Measurements from ENCODE around the gene TMEM204.

Gene TMEM204

GRCh38 chr16:1494711-1495110, 38.8 kb upstream of the TMEM204 start:
- H3K27ac ChIP-seq, result no peak overlapping the region

GRCh38 chr16:1495211-1495888, 38.1 kb upstream of the TMEM204 start:
- no peak overlapping the region for H3K27ac ChIP-seq
- TF ChIP-seq ZFX (IDR thresholded peaks at IDR 0.05; ENCODE audit: borderline replicate concordance) (no peak), CTCF (IDR thresholded peaks at IDR 0.05) (no peak)

More at GRCh38 chr16:1494711-1495110, 38.8 kb upstream of the TMEM204 start:
- TF ChIP-seq ZFX (IDR thresholded peaks at IDR 0.05; ENCODE audit: borderline replicate concordance) (no peak), CTCF (IDR thresholded peaks at IDR 0.05) (no peak; the same call in 1 of the 2 replicates)

- no peak overlapping the region for H3K27ac ChIP-seq
Observed at GRCh38 chr16:1495889-1496262, 37.6 kb upstream of the TMEM204 start.

GRCh38 chr16:1496464-1496863, 37.0 kb upstream of the TMEM204 start:
- H3K27ac ChIP-seq, result no peak overlapping the region
- no peak for TF ChIP-seq ZFX (IDR thresholded peaks at IDR 0.05; ENCODE audit: borderline replicate concordance)
- TF ChIP-seq CTCF (IDR thresholded peaks at IDR 0.05), result no peak

More at GRCh38 chr16:1495889-1496262, 37.6 kb upstream of the TMEM204 start:
- TF ChIP-seq ZFX (IDR thresholded peaks at IDR 0.05; ENCODE audit: borderline replicate concordance) (no peak), CTCF (IDR thresholded peaks at IDR 0.05) (no peak)

- TF ChIP-seq ZFX (IDR thresholded peaks at IDR 0.05; ENCODE audit: borderline replicate concordance), result no peak
- TF ChIP-seq CTCF (IDR thresholded peaks at IDR 0.05), result no peak
Observed at GRCh38 chr16:1497014-1497598, 36.4 kb upstream of the TMEM204 start.

GRCh38 chr16:1498899-1499676, 34.4 kb upstream of the TMEM204 start:
- no peak overlapping the region for H3K27ac ChIP-seq
- TF ChIP-seq CTCF (IDR thresholded peaks at IDR 0.05) (no peak), ZFX (IDR thresholded peaks at IDR 0.05; ENCODE audit: borderline replicate concordance) (no peak)

More at GRCh38 chr16:1497014-1497598, 36.4 kb upstream of the TMEM204 start:
- H3K27ac ChIP-seq, result no peak overlapping the region

Data from 22Rv1 (cell line).